CD14-positive monocyte (primary cell): ENCODE results near the gene PI3. TPM values are rescaled to one million over a fixed set of nuclear protein-coding genes. Genes with fewer than 3 reads are reported as not detected.

Experiments used
- DNase-seq, 3 donors: peaks; one replicate each; pipeline ENCODE4 v3.0.0-alpha.2; 2011 to 2022
- H2AFZ ChIP-seq: 2 replicates; pipeline ENCODE4 v1.6.0; 2012; ENCODE audit warnings: mild to moderate bottlenecking, low read depth, low read length, inconsistent platforms; ENCODE audit not compliant: insufficient read depth, poor library complexity, severe bottlenecking
- H3K27ac ChIP-seq, 2 donors: 1 replicate in 1 of 2; 2 replicates in 1 of 2; pipeline ENCODE4 v1.5.1; 2012 to 2013; ENCODE audit warnings: low read length in 2 of 2, control low read depth in 1 of 2, inconsistent platforms in 1 of 2, low read depth in 1 of 2, mild to moderate bottlenecking in 1 of 2
- H3K27me3 ChIP-seq, 2 donors: one replicate each; pipeline versions ENCODE4 v1.6.0 to v1.6.1; 2011 to 2013; ENCODE audit warnings: low read length in 2 of 2; ENCODE audit not compliant: control insufficient read depth in 2 of 2, insufficient read depth in 2 of 2
- H3K36me3 ChIP-seq, 2 donors: replicated peaks in 1 of 2; 1 replicate in 1 of 2; 2 replicates in 1 of 2; pipeline versions ENCODE4 v1.5.1 to v1.6.1; 2012 to 2013; ENCODE audit warnings: low read length in 2 of 2, control low read depth in 1 of 2, inconsistent platforms in 1 of 2, mild to moderate bottlenecking in 1 of 2; ENCODE audit not compliant: insufficient read depth in 2 of 2, control insufficient read depth in 1 of 2
- H3K4me1 ChIP-seq, 2 donors: 1 replicate in 1 of 2; 2 replicates in 1 of 2; pipeline versions ENCODE4 v1.5.1 to v1.6.1; 2012 to 2013; ENCODE audit warnings: low read length in 2 of 2, control low read depth in 1 of 2, inconsistent platforms in 1 of 2, mild to moderate bottlenecking in 1 of 2, moderate library complexity in 1 of 2; ENCODE audit not compliant: insufficient read depth in 2 of 2, control insufficient read depth in 1 of 2
- H3K4me2 ChIP-seq: replicated peaks from 2 replicates; pipeline ENCODE3; 2012; ENCODE audit warnings: low read length, moderate library complexity, mild to moderate bottlenecking; ENCODE audit not compliant: poor library complexity, severe bottlenecking; ENCODE audit errors: extremely low read depth
- H3K4me3 ChIP-seq, 3 experiments: fragments of 200-600 bp in 1 of 3; sonication (generic) in 1 of 3; replicated peaks in 1 of 3; 1 replicate in 2 of 3; 2 replicates in 1 of 3; pipeline ENCODE4 v1.5.1; 2011 to 2013; ENCODE audit warnings: low read length in 3 of 3, mild to moderate bottlenecking in 3 of 3, control low read depth in 2 of 3, low read depth in 2 of 3, inconsistent platforms in 1 of 3, moderate library complexity in 1 of 3
- H3K79me2 ChIP-seq: 2 replicates; pipeline ENCODE4 v1.6.0; 2012; ENCODE audit warnings: mild to moderate bottlenecking, control low read depth, inconsistent platforms, low read length, moderate library complexity; ENCODE audit not compliant: insufficient read depth
- H3K9ac ChIP-seq: 2 replicates; pipeline ENCODE4 v1.6.0; 2017; ENCODE audit warnings: low read length, mild to moderate bottlenecking; ENCODE audit not compliant: insufficient read depth, poor library complexity, severe bottlenecking
- H3K9me3 ChIP-seq, 2 donors: replicated peaks in 1 of 2; 1 replicate in 1 of 2; 2 replicates in 1 of 2; pipeline versions ENCODE4 v1.5.1 to v1.6.1; 2012 to 2013; ENCODE audit warnings: low read length in 2 of 2, control low read depth in 1 of 2; ENCODE audit not compliant: control insufficient read depth in 1 of 2, insufficient read depth in 1 of 2
- H4K20me1 ChIP-seq: 2 replicates; pipeline ENCODE4 v1.6.0; 2012; ENCODE audit warnings: mild to moderate bottlenecking, low read length, control low read depth, moderate library complexity; ENCODE audit not compliant: insufficient read depth
- H3K27ac Mint-ChIP-seq, 7 donors: one replicate each; pipeline ENCODE4 v1.8.0; 2020; ENCODE audit warnings: mild to moderate bottlenecking in 7 of 7, mixed read lengths in 7 of 7, moderate library complexity in 6 of 7, inconsistent platforms in 2 of 7
- H3K27me3 Mint-ChIP-seq, 3 donors: one replicate each; pipeline ENCODE4 v1.8.0; 2021 to 2022; ENCODE audit warnings: low read depth in 3 of 3, mild to moderate bottlenecking in 3 of 3, mixed read lengths in 3 of 3, moderate library complexity in 3 of 3, inconsistent platforms in 1 of 3
- H3K36me3 Mint-ChIP-seq, 2 donors: one replicate each; pipeline ENCODE4 v1.8.0; 2020; ENCODE audit warnings: mixed read lengths in 2 of 2, inconsistent platforms in 1 of 2, mild to moderate bottlenecking in 1 of 2
- H3K4me1 Mint-ChIP-seq: one replicate; pipeline ENCODE4 v1.8.0; 2020; ENCODE audit warnings: mild to moderate bottlenecking, mixed read lengths
- H3K4me3 Mint-ChIP-seq, 2 donors: one replicate each; pipeline ENCODE4 v1.8.0; 2020; ENCODE audit warnings: mild to moderate bottlenecking in 2 of 2, mixed read lengths in 2 of 2, moderate library complexity in 1 of 2
- H3K9me3 Mint-ChIP-seq, 7 donors: one replicate each; pipeline ENCODE4 v1.8.0; 2020 to 2022; ENCODE audit warnings: mixed read lengths in 7 of 7, mild to moderate bottlenecking in 6 of 7, moderate library complexity in 6 of 7, inconsistent platforms in 2 of 7
- CTCF ChIP-seq: fragments of 200-600 bp; IDR thresholded peaks from one replicate; pipeline ENCODE4 v1.8.0; 2022; ENCODE audit warnings: antibody characterized with exemption, mild to moderate bottlenecking
- WGBS: methylation state at CpG from one replicate; pipeline ENCODE4 v1.1.5; 2013; ENCODE audit warnings: missing lambda C conversion rate; ENCODE audit not compliant: insufficient coverage; 5-methylcytosine and 5-hydroxymethylcytosine counted together
- intact Hi-C, 2 donors: fragments of 100-400 bp; cut with micrococcal nuclease; formaldehyde crosslinking; loops; one replicate each; pipeline versions ENCODE4 v1.15.0 to v1.15.1; 2023
- polyA plus RNA-seq, 3 donors: library from polyadenylated mRNA; depleted of rRNA in 1 of 3; unstranded in 2 of 3; stranded (reverse) in 1 of 3; fragments of 300-500 nt in 2 of 3; fragments of >200 nt in 1 of 3; fragmentation: Illumina TruSeq in 2 of 3; gene quantifications; 1 replicate in 2 of 3; 2 replicates in 1 of 3; pipeline ENCODE4 v1.2.3, GENCODE V29; 2012 to 2021

PI3 gene
- polyA plus RNA-seq, 3 donors = not detected

GRCh38 chr20:45179166-45179565 is 4.5 kb downstream of the PI3 start:
- H3K4me3 Mint-ChIP-seq = no peak overlapping the region
- WGBS = 80% methylated on average over 1 of the region's 2 CpGs
- H3K27ac Mint-ChIP-seq = peak overlapping the region in 1 of 7 donors; percentile 51
- H3K36me3 Mint-ChIP-seq = no peaks in the 10 kb centered on the region
- DNase-seq = no peak
- Histone ChIP-seq H3K36me3 (no peaks in the 10 kb centered on the region), H3K79me2 (no peaks in the 10 kb centered on the region), H3K4me2 (no peak overlapping the region), H3K9me3 (no peaks in the 10 kb centered on the region), H3K27ac (no peak overlapping the region), H3K4me1 (peaks cover 9 to 16% of the 10 kb centered on the region in 2 donors), H3K27me3 (no peaks in the 10 kb centered on the region), H3K9ac (no peak overlapping the region), H2AFZ (no peak overlapping the region), H4K20me1 (no peaks in the 10 kb centered on the region), H3K4me3 (no peak overlapping the region)
- H3K9me3 Mint-ChIP-seq = peaks cover 0 to 4% (median 0%) of the 10 kb centered on the region in 7 donors
- H3K27me3 Mint-ChIP-seq = peaks cover 4 to 11% (median 7%) of the 10 kb centered on the region in 3 donors
- H3K4me1 Mint-ChIP-seq = peaks cover 13% of the 10 kb centered on the region
- TF ChIP-seq CTCF = no peak
- intact Hi-C loops = no loop called here

GRCh38 chr20:45181639-45182038 is 6.9 kb downstream of the PI3 start:
- no peak for TF ChIP-seq CTCF
- H3K4me3 ChIP-seq = no peak overlapping the region
- H3K4me2 ChIP-seq = no peak overlapping the region
- peaks cover 0 to 3% of the 10 kb centered on the region in 2 donors for H3K27me3 ChIP-seq
- Mint-ChIP-seq H3K27ac (no peak overlapping the region), H3K4me3 (no peak overlapping the region), H3K4me1 (peaks cover 13% of the 10 kb centered on the region), H3K36me3 (no peaks in the 10 kb centered on the region), H3K9me3 (peaks cover 0 to 3% (median 0%) of the 10 kb centered on the region in 7 donors), H3K27me3 (peaks cover 5 to 16% (median 7%) of the 10 kb centered on the region in 3 donors)
- intact Hi-C loops = no loop called here
- no peaks in the 10 kb centered on the region for H3K9me3 ChIP-seq
- no peak overlapping the region for H2AFZ ChIP-seq
- no peaks in the 10 kb centered on the region for H3K36me3 ChIP-seq
- H3K79me2 ChIP-seq = no peaks in the 10 kb centered on the region
- peaks cover 9 to 16% of the 10 kb centered on the region in 2 donors for H3K4me1 ChIP-seq
- no peaks in the 10 kb centered on the region for H4K20me1 ChIP-seq
- 100% methylated on average over 2 of the region's 2 CpGs for WGBS
- no peak overlapping the region for H3K27ac ChIP-seq
- H3K9ac ChIP-seq = no peak overlapping the region
- DNase-seq = no peak
